ENCODE data around the gene GTF2F2. TPM values are rescaled to one million over a fixed set of nuclear protein-coding genes. Genes with fewer than 3 reads are reported as not detected.

GTF2F2 gene
- total and polyA plus RNA-seq, 9 of the 15 experiments (the other 6 are each of a cell fraction or from before 2014, with no cell fraction given), result 19.7 to 44.8 (median 32.4) TPM

DNA sequence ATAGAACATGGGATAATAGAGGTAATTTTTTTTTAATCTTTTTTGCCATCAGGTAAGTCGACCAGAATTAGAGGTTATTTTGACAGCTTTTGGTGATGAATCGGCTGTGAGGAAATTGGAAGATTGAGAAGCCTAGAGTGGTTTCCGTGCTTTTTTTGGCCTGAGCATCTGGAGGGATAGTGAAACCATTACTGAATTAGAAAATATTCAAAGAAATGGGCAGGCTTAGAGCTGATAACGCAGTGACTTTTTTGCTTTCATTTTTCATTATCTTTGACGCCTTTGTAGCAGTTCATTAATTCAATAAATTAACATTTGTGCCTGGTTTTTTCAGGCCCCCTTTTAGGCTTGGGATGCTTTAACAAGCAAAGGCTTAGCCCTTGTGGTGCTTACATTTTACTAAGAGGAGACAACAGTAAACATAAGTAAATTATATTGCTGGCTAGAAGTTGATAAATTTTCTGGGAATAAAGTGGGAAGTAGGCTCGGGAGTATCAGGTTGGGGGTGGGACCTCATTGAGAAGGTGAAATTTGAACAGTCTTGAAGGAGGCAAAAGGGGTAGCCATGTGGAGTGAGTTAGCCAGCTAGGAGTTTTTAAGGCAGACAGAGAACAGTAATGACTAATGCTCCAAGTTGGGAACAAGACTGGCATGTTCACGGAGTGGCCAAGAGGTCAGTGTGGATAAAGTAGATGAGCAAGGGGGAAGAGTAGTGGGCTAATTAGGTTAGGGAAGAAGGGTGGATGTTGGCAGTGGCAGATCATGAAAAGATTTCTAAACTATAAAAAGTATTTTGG is 36.5 kb downstream of the GTF2F2 start:
- FAIRE-seq (no peak), ATAC-seq (no peak), DNase-seq (ENCODE audit: extremely low read depth in 1 of 4, low spot score in 3 of 4) (no peak)
- H4K20me1 ChIP-seq (replicated peaks; ENCODE audit: control insufficient read depth, insufficient read depth, low read length), result no peaks in the 10 kb centered on the region
- ChIA-PET POLR2A (no interaction called here), CTCF (ENCODE audit: low intra/inter-chr PET ratio) (no interaction called here)
- no peak overlapping the region for H2AFZ ChIP-seq (ENCODE audit: low read depth, low read length)
- H3K79me2 ChIP-seq (ENCODE audit: control insufficient read depth, insufficient read depth, low read length), result no peaks in the 10 kb centered on the region
- in situ Hi-C loops (cut with MboI), result no loop called here
- peaks cover 56% of the 10 kb centered on the region for H3K36me3 ChIP-seq (ENCODE audit: control insufficient read depth, insufficient read depth, low read length)
- no peaks in the 10 kb centered on the region for H3K9me1 ChIP-seq (ENCODE audit: control insufficient read depth, insufficient read depth, low read length)
- no peak overlapping the region for H3K4me3 ChIP-seq
- no peak overlapping the region for H3K9ac ChIP-seq (ENCODE audit: insufficient read depth in 1 of 2, low read depth in 2 of 2, low read length in 2 of 2)
- no peaks in the 10 kb centered on the region for H3K4me1 ChIP-seq (replicated peaks in 1 of 2; ENCODE audit: control insufficient read depth in 2 of 2, insufficient read depth in 2 of 2, low read length in 2 of 2)
- no peaks in the 10 kb centered on the region for H3K27me3 ChIP-seq (ENCODE audit: control insufficient read depth in 2 of 2, insufficient read depth in 2 of 2, low read length in 2 of 2)
- no peak overlapping the region for H3K4me2 ChIP-seq (ENCODE audit: insufficient read depth, low read length)
- no peak overlapping the region for H3K27ac ChIP-seq (ENCODE audit: extremely low read depth, low read depth, low read length)
- H3K9me3 ChIP-seq (replicated peaks; ENCODE audit: control insufficient read depth, insufficient read depth, low read depth, low read length), result no peaks in the 10 kb centered on the region
- no TSS peak for BruUV-seq (replicated peaks)
- WGBS (ENCODE audit: insufficient coverage, low coverage, missing lambda C conversion rate), result 86% methylated on average over 7 of the region's 7 CpGs
- intact Hi-C loops (cut with micrococcal nuclease), result no loop called here
- TF ChIP-seq RUNX1 (IDR thresholded peaks at IDR 0.05; ENCODE audit: low read depth) (no peak), ZNF584 (CRISPR knock-in tag; IDR thresholded peaks at IDR 0.05; ENCODE audit: low read depth) (no peak), EHMT2 (IDR thresholded peaks at IDR 0.05) (no peak), PML (IDR thresholded peaks at IDR 0.05; ENCODE audit: low read length) (no peak), NELFE (IDR thresholded peaks at IDR 0.05; ENCODE audit: insufficient read depth, insufficient read length) (no peak), NFIC (IDR thresholded peaks at IDR 0.05) (no peak), HNRNPK (IDR thresholded peaks at IDR 0.05; ENCODE audit: low read depth, low read length, poor library complexity, severe bottlenecking) (no peak), DNMT1 (IDR thresholded peaks at IDR 0.05) (no peak), ZNF764 (CRISPR knock-in tag; IDR thresholded peaks at IDR 0.05; ENCODE audit: low read depth) (no peak), POLR2AphosphoS5 (IDR thresholded peaks at IDR 0.05; ENCODE audit: control insufficient read depth, insufficient read depth, low read depth, low read length) (no peak), ETV1 (tag; conservative IDR thresholded peaks at IDR 0.05; ENCODE audit: low read depth) (no peak), CEBPG (CRISPR knock-in tag; IDR thresholded peaks at IDR 0.05) (no peak), CEBPG (tag; conservative IDR thresholded peaks at IDR 0.05 in 1 of 2, IDR thresholded peaks at IDR 0.05 in 1 of 2) (no peak)
- TF ChIP-seq, protein P1, sequence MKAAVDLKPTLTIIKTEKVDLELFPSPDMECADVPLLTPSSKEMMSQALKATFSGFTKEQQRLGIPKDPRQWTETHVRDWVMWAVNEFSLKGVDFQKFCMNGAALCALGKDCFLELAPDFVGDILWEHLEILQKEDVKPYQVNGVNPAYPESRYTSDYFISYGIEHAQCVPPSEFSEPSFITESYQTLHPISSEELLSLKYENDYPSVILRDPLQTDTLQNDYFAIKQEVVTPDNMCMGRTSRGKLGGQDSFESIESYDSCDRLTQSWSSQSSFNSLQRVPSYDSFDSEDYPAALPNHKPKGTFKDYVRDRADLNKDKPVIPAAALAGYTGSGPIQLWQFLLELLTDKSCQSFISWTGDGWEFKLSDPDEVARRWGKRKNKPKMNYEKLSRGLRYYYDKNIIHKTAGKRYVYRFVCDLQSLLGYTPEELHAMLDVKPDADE (conservative IDR thresholded peaks at IDR 0.05; ENCODE audit: control insufficient read depth, low read depth, low read length), result no peak
